Subcutaneous adipose tissue (tissue), 4 donors: Measurements from ENCODE around the gene PIAS4. TPM values are rescaled to one million over a fixed set of nuclear protein-coding genes. Genes with fewer than 3 reads are reported as not detected.

Source experiments
- CTCF ChIP-seq: fragments of 450-650 bp; IDR thresholded peaks from one replicate; pipeline ENCODE4 v1.5.1; 2016; ENCODE audit warnings: low read depth, mild to moderate bottlenecking, control low read depth, antibody characterized with exemption, moderate library complexity
- total RNA-seq, 4 donors: library from RNA; depleted of rRNA; stranded (reverse); fragments of >200 nt; gene quantifications; one replicate each; pipeline ENCODE4 v1.1.0, GENCODE V29; 2016

The PIAS4 gene
- total RNA-seq, 4 donors from 2014 or later, result 7.7 to 50.4 (median 16.1) TPM

- TF ChIP-seq CTCF, result no peak
Observed at GRCh38 chr19:3980353-3981251, 26.9 kb upstream of the PIAS4 start.

GRCh38 chr19:3981373-3981735 is 26.2 kb upstream of the PIAS4 start:
- no peak for TF ChIP-seq CTCF

DNA sequence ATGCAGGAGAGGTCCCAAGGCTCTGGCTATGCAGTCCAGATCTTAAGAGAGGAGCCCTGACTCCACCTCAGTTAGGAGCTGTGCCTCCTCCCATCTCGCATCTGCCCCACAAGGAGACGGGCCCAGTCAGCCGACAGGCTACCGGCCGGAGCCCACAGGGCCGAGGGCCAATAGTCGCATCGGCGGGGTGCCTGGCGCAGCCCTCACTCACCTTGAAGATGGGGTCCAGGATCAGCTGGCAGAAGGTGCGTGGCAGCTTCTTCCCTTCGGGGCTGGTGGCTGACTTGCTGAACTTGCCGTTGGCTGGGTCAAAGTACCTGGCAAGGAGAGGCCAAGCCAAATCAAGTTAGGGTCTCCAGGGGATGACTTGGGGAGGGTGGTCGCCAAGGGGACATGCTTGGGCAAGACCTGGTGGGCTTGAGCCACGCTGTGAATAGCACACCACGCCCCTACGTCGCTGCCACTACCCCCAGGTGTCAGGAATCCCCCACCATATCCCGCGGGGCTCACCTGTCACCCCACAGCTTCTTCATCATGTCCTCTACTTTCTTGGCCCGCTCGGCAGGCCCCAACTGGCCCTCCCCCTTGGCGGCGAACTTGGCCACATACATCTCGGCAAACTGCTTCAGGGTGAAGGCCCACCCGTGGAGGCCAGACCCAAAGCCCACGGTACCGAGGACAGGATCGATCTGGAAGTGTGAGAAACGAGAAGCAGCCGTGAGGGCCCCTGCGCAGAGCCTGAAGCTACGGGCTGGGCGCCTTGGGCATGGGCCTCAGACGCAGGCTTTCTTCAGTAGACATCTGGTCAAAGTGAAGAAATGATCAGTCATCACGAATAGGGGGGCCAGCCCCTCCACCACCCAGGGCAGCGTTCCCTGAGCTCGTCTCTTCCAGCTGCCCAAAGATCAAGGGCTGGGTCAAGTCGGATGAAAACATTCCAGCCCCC is 25.5 kb upstream of the PIAS4 start:
- no peak for TF ChIP-seq CTCF

GRCh38 chr19:3982701-3983541 is 24.6 kb upstream of the PIAS4 start:
- TF ChIP-seq CTCF, result no peak

- no peak for TF ChIP-seq CTCF
Observed at GRCh38 chr19:3983542-3983914, 24.0 kb upstream of the PIAS4 start.

- TF ChIP-seq CTCF, result no peak
Observed at GRCh38 chr19:3983936-3984583, 23.5 kb upstream of the PIAS4 start.
